GM18507 (cell line): ENCODE measurements around the gene MCC.

Experiments
- DNase-seq: peaks from one replicate; pipeline ENCODE4 v3.0.0; 2011; ENCODE audit warnings: low read depth; ENCODE audit not compliant: insufficient read length; ENCODE audit errors: extremely low spot score
- FAIRE-seq: peaks from 2 replicates; lab custom pipeline; 2011; peaks lifted over from hg19 to GRCh38; lab: Jason Lieb, UNC

MCC gene

DNA sequence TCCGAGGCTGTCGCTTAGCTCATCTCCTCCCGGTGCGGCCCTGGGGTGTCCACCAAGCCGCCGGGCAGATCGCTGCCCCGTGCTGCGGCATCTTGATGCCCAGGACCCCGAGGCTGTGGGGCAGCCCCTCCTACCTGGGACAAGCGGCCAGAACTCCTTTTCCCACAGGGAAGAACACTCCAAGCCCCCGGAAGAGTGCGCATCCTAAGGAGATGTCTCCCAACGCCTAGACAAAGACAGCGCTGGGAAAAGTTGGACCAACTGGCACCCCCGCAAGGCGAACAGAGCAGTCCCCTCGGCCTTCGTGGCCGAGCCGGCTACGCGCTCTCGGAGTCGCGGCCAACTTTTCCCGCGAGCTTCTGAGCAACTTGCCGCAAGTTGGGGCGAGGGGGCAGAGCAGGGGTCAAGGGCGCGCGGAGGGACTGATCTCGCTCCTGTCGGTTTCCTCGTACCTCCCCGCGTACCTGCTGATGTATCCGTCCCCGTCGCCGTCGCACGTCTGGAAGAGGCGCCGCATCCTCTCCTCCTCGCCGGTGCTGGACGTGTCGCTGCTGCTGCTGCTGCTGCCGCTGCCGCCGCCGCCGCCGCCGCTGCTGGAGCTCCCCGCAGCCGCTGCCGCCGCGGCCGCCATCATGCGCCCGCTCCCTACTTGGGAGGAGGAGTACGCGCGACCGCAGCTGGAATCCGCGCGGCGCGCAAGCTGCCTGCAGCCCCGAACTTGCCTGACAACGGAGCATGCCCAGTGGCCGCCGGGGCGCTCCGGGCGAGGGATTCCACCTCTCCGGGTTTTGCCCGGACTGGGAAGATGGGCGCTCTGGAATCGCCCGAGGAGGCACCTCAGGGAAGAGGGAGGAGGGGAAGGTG lies at the start of gene MCC:
Gene MCC, minus strand, starts transcription at position 673 of the 864 bp plus-strand sequence.
- DNase-seq (no peak), FAIRE-seq (no peak)

DNA sequence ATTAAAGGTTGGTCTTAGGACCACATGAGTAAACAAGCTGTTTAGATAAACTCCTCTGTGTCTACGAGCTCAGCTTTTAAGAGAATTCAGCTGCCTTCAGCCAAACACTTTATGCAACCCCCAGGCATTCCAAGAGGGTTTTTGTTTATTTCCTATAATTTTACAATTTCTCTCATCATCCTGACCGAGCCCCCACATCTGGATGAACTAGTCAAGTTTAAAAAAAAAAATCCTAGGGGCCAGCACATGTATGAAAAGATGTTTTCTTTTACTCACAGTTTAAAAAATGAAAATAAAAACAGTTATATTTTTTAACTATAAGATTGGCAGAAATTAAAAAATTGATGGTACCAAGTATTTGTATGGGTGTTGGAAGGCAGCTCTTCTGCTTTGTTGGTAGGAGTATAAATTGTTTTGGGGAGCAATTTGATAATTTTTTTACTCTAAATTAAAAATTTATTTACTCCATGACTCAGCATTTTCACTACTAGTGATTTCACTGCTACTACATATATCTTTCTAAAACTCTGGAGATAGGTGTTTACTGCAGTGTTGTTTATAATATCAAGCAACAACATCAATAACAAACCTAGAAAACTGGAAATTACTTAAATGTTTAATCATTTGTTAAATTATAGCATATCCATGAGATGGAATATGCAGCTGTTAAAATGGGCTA lies 43.4 kb upstream of the MCC start:
- DNase-seq (no peak), FAIRE-seq (peak; percentile 35)

DNA sequence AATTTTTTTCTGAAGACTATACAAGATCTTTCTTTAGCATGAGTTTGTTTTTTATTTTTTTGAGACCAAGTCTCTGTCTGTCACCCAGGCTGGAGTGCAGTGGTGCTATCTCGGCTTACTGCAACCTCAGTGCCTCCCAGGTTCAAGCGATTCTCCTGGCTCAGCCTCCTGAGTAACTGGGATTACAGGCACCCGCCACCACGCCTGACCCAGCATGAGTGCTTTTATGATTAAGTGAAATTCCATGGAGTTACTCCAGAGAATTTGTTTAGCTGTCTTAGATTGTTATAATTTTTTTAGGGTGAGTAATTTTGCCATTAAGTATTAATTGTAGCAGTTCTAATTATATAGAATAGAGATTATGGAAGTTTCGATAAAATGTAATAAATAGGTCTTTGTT lies 39.5 kb upstream of the MCC start:
- FAIRE-seq = no peak
- DNase-seq = no peak

DNA sequence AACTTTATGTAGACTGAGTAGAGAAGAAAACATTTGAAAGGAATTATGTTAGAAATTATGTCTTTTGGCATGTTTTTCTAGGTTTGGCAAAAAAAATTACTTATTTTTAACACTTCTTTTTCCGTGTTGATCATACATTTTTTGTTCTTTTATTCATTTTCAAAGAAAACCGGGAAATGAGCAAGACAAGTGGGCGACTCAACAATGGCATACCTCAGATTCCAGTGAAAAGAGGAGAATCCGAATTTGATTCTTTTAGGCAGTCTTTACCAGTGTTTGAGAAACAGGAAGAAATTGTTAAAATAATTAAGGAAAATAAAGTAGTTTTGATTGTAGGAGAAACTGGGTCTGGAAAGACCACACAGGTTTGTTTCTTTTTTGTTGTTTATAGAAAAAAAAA lies 38.2 kb upstream of the MCC start:
- no peak for DNase-seq
- no peak for FAIRE-seq

DNA sequence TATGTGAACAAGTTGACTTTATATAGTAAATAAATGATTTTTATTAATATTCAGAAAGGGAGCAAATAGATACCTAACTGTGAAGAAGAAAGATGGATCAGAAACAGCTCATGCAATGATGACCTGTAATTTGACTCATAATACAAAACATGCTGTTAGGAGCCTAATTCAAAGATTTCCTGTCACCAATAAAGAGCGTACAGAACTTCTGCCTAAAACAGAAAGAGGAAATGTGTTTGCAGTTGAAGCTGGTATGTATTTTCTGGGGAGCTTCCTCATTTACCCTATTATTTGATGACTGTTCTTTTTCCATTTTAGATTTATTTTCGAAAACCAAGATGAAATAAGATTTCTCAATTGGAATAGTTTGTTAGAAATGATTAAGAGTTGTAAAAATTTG lies 36.7 kb upstream of the MCC start:
- DNase-seq (no peak), FAIRE-seq (peak; percentile 65)

DNA sequence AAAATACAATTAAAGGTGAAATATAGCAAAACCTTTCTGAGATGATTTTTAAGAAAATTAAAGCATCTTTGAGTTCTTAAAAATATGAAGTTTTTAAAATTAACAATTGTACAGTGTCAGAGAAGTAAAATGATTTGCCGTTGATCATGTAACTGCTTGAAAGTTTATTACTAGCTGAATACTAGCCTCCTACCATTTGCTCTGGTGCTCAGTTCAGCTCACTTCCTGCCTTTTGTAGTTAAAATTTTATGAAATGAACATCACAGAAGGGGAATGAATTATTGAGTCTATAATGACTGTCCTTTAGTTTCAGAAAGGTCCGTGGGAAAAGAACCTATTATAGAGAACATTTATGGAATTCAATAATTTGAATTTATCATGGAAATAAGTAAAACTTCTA lies 34.9 kb upstream of the MCC start:
- no peak for DNase-seq
- FAIRE-seq = peak; percentile 50

DNA sequence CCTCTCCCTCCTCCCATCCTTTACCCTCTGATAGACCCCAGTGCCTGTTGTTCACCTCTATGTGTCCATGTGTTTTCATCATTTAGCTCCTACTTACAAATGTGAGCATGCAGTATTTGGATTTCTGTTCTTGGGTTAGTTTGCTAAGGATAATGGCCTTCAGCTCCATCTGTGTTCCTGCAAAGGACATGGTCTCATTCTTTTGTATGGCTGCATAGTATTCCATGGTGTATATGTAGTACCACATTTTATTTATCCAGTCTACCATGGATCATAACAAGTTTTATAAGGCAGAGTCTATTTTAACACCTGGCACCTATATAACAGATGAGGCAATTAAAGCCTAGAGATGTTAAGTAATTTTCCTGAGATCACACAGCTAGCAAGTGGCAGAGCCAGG lies 32.6 kb upstream of the MCC start:
- no peak for FAIRE-seq

DNA sequence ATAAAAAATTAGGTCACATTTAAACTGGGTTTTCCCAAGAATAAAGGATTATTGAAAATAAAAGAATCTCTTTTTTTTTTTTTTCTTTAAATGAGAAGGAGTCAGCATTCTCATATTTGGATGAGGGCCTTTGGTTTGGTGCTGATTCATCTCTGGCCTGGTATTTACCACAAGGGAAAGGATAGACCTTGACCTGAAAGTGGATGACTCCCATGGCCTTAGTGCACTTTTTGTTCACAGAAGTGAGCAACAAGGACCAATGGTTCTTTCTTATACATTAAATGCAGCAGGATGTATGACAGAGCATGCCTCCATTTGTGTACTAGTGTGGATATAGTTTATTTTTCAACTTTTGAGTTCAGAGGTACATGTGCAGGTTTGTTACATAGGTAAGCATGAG lies 32.2 kb upstream of the MCC start:
- peak; percentile 75 for FAIRE-seq
- no peak for DNase-seq

More for the DNA sequence above, 32.6 kb upstream of the MCC start:
- DNase-seq = no peak

DNA sequence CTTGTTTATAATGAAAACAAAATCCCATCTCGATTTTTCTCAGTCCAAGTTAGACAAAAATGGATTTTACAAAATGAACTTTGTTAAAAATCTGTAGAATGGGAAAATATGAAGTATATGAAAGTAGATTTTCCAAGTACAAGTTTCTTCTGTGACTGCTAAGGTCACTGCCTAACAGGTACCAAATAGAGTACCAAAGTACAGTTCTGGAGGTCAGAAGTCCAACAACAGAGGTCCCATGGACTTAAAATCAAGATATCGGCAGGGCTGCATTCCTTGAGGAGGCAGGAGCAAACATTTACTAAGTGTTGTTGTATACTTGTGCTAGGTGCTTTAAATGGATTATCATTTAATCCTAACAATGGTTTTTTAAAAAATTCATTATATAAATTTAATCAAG lies 31.2 kb upstream of the MCC start:
- FAIRE-seq = no peak
- DNase-seq = no peak

DNA sequence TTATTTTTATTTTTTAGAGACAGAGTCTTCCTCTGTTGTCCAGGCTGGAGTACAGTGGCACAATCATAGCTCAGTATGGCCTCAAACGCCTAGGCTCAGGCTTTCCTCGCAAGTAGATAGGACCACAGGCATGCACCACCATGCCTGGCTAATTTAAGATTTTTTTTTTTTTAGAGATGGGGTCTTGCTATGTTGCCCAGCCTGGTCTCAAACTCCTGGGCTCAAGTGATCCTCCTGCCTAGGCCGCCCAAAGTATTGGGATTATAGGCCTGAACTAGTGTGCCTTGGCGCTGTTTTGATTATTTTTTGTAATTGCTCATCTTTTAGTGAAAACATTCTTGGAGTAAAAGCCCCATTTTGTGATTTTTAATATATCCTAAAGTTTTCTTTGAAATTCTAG lies 30.6 kb upstream of the MCC start:
- FAIRE-seq = no peak
- no peak for DNase-seq

DNA sequence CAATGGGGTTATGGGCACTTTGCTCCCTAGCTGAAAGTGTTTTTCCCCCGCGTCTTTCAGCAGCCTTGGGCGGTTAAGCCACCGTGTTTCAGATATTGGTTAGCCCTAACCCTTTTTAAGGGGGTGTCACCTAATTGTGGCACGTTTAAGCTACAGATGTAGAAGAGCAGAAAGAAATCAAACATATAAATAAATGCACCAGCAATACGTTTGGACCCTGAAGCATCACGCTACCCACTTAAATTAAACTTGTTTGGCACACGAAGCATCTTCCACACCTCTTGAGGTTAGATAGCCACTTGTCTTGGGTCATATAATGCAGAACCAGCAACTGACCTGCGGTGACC lies 26.0 kb upstream of the MCC start:
- DNase-seq (no peak), FAIRE-seq (no peak)

DNA sequence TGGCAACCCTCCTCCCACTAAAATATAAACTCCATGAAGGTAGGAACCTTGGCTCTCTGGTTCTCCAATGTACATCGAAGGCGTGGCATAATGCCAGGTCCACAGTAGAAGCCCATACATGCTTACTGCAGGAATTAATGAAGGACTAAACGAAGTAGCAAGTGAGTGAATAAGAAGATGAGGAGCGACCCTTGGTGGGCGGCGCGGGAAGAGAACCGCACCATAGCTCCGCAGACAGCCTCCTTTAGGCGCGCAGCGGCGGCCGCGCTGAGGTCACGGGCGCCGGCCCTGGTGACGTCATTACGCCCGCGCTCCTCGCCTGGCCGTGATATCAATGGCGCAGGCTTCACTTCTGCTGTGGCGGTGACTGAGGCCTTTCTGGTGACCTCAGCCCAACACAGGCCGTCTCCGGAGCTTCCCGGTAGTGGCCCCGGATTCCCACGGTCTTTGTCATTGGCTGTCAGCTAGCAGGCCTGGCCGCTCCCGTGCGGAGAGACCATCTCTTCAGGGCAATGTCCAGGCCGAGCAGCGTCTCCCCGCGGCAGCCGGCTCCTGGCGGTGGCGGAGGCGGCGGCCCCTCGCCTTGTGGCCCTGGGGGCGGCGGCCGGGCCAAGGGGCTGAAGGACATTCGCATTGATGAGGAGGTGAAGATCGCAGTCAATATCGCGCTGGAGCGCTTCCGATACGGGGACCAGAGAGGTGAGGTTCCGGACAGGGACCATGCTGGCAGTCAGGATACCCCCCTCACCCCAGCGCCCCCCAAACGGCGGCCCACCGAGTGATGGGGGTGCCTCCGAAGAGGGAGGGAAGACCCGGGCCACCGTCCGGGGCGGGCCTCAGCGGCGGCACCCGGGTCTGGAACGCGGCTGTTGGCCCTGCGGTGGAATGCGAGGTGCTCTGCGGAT lies 25.4 kb upstream of the MCC start, which contains the start of gene YTHDC2:
Gene YTHDC2, plus strand, starts transcription at position 311 of the 905 bp plus-strand sequence. Its CDS starts 202 bp downstream, at position 513.
- DNase-seq (peak; percentile 62), FAIRE-seq (peak; percentile 97)

DNA sequence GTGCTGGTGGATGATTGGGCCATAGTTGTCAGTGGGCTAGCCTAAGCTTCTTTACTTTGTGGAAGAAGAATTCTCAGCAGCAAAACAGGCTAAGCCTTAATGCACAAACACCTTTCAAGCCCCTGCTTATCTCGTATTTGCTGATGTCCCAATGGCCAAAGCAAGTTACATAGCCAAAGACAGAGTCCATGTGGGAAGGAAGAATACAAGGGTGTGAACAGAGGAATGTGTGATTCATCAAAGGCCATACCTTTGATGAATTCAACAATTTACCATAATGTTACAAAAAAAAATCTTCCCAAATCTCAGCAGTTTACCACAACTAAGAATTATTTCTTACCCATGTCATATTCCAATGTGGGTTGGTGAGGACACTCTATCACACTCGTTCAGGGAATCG lies 24.1 kb upstream of the MCC start:
- DNase-seq (no peak), FAIRE-seq (no peak)

DNA sequence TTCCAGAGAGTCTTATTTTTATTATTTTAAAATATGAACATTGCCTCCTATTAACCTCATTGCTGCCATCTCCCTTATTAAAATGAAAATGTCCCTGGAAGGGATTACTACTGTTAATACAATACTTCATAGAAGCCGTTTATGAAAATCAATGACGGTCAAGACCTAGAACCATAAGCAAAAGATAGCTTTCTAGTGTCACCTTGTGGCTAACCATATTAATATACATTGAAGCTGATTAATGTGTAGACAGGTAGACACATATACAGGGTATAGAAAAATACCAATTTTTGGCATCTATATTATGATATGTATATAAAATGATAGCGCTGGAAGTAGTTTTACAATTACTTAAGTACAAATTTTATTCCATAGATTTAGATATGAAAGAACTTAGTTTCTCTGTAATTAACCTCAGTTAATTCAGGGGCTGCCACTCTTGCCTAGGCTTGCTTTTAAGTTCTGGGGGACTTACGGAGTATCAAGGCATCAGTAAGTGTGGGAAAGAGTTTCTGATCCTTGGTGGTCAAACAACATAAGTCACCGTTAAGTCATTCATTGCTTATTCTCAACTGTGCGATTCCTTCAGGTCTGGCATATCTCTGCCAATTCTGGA lies 22.7 kb upstream of the MCC start:
- DNase-seq (no peak), FAIRE-seq (peak; percentile 29)

DNA sequence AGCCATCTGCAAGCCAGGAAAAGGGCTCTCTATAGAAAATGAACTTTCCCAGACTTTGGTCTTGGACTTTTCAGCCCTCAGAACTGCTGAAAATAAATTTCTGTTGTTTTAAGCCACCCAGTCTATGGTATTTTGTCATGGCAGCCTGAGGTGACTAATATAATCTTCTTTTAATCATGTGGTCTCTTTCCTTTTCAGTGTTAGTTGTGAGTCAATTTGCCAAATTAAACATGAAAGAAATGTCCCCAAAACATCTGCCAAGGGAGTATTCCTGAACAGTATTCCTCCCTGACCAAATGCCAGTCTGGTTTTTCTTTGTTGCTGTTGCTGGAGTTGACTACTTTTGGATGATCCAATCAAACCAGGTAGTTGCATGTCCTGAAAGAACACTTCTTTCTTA lies 20.5 kb upstream of the MCC start:
- DNase-seq (no peak), FAIRE-seq (no peak)

DNA sequence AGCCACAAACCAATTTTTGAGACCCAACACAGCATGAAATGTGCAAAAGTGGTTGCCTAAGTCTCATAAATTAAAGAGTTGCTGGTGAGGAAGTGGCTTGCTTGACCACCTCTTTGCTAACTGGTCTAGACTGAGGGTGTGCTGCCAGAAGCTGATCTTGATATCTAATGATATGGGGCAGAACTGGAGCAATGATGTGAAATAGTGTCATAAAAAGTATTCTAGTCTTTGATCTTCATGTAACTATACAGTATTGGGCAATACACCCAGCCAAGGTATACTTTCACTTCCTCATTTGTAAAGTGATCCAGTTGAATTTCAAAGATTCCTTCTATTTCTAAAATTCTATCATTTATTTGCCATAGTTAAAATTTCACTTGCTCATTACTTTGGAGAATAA lies 19.3 kb upstream of the MCC start:
- FAIRE-seq (no peak), DNase-seq (no peak)

DNA sequence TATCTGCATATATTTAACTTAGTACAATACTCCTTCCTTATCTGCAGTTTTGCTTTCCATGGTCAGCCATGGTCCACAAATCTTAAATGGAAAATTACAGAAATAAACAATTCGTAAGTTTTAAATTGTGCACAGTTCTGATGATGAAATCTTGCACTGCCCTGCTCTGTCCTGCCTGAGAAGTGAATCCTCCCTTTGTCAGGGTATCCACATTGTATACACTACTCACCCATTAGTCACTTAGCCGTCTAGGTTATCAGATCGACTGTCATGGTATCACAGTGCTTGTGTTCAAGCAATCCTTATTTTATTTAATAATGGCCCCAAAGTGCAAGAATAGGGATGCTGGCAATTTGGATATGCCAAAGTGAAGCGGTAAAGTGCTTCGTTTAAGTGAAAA lies 16.9 kb upstream of the MCC start:
- FAIRE-seq (no peak), DNase-seq (no peak)

DNA sequence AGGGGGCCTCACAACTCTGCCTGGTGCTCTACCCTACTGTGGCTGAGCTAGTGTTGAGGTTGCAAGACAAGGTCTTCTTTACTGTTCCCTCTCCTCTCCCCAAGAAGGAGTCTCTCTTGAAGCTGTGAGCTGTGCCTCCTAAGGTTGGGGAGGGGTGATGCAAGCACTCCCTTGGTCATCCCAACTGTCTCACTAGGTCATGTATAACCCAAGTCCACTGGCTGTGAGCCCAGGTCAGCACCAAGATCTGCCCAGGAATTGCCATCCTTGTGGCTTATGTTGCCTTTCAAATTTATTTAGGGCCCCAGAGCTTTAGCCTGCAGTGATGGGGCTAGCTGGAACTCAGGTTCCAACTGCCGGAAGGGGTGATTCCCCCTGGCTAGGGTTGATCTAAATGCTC lies 14.9 kb upstream of the MCC start:
- no peak for DNase-seq
- no peak for FAIRE-seq

DNA sequence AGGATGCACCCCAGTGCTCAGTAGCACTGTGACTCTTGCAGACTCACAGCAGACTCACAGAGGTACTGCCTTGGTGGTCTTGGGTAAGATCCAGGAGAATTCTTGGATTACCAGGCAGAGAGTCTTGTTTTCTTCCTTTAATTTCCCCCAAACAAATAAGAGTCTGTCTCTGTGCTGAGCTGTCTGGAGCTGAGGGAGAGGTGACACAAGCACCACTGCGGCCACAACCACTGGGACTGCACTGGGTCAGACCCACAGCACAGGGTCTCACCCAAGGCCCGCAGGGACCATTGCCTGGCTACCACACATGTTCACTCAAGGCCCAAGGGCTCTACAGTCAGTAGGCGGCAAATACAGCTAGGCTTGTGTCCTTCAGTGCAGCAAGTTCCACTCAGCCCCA lies 13.8 kb upstream of the MCC start:
- DNase-seq (no peak), FAIRE-seq (no peak)

DNA sequence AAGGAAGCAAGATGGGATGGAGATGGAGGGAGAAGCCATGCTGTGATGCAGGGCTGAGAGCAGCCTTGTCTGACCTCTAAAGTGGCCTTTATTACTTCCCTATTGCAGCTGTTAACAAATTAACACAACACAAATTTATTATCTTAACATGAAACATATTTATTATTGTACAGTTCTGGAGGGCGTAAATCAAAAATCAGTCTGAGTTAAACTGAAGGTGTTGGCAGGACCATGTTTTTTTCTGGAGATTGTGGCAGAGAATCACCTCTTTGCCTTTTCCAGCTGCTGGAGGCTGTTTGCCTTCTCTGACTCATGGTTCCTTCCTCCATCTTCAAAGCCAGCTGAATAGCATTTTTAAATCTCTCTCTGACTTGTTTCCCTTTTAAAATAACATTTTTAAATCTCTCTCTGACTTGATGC lies 7.2 kb upstream of the MCC start:
- no peak for FAIRE-seq
- DNase-seq = no peak
